GM18868 (cell line): ENCODE measurements around the gene MGAT2.
"Not testable (repeated sequence)": the region's sequence is repeated elsewhere in the genome, so short reads cannot be mapped to it uniquely, and the experiment has no call there.

Experiments used
- ATAC-seq: cut with Tn5 transposase; IDR thresholded peaks from one replicate; pipeline ENCODE4 v1.9.1; 2021; ENCODE audit warnings: mild to moderate bottlenecking, moderate library complexity; ENCODE audit not compliant: unreplicated experiment

Gene MGAT2

GRCh38 chr14:49653508-49653907 lies 32.9 kb downstream of the MGAT2 start:
- no peak for ATAC-seq

- ATAC-seq = no peak
Measured at GRCh38 chr14:49654511-49654910, 33.9 kb downstream of the MGAT2 start.

GRCh38 chr14:49657500-49657899 lies 36.9 kb downstream of the MGAT2 start:
- ATAC-seq = not testable (repeated sequence)

- ATAC-seq = no peak
Measured at GRCh38 chr14:49659526-49660455, 39.2 kb downstream of the MGAT2 start.

- ATAC-seq = no peak
Measured at GRCh38 chr14:49670475-49670874, 49.9 kb downstream of the MGAT2 start.
